ENCODE measurements around the gene KAT7. TPM values are rescaled to one million over a fixed set of nuclear protein-coding genes. Genes with fewer than 3 reads are reported as not detected.

The KAT7 gene
- total and polyA plus RNA-seq, 2 of the 8 experiments (the other 6 are each of a cell fraction or from before 2014, with no cell fraction given): 90.9 to 139 TPM

- no peak overlapping the region for H3K9ac ChIP-seq (replicated peaks in 1 of 4; ENCODE audit: extremely low read depth in 1 of 4, low read depth in 3 of 4, low read length in 3 of 4)
- H3K4me3 ChIP-seq (ENCODE audit: extremely low read depth in 1 of 4, insufficient read depth in 2 of 4, low read depth in 3 of 4, low read length in 4 of 4): no peak overlapping the region
- no peak overlapping the region for H2BK12ac ChIP-seq (ENCODE audit: low read depth, low read length)
- no peak overlapping the region for H2BK120ac ChIP-seq (replicated peaks; ENCODE audit: low read depth, low read length)
- no peak overlapping the region for H2AFZ ChIP-seq (ENCODE audit: low read length)
- H3K79me1 ChIP-seq (ENCODE audit: low read depth, low read length): no peaks in the 10 kb centered on the region
- ChIA-PET CTCF (ENCODE audit: partially characterized antibody) (interaction anchor here (0.5 to 1.3 kb wide), 3 partner anchors 33 to 190 kb away, joined by 3 to 5 read pairs (median 4); partner anchors contain the start of gene SLC35B1), POLR2A (ENCODE audit: partially characterized antibody) (interaction anchor here (1.2 kb wide), 2 partner anchors 8 to 17 kb away, joined by 3 to 8 read pairs; partner anchors contain the start of gene KAT7)
- H3K18ac ChIP-seq (ENCODE audit: extremely low read depth, low read length): no peak overlapping the region
- peaks cover 0 to 3% (median 0%) of the 10 kb centered on the region in 4 experiments; a peak in 2 of 7 replicates for H3K27me3 ChIP-seq (replicated peaks in 1 of 4; ENCODE audit: control insufficient read depth in 3 of 4, extremely low read depth in 1 of 4, insufficient read depth in 3 of 4, low read length in 3 of 4)
- no peak overlapping the region for H2BK20ac ChIP-seq (ENCODE audit: low read length)
- no peak overlapping the region for H3K27ac ChIP-seq (ENCODE audit: low read depth, low read length)
- H3K14ac ChIP-seq (ENCODE audit: insufficient read length): no peak overlapping the region
- peak; percentile 78 for FAIRE-seq
- 60% methylated on average over 2 of the region's 2 CpGs; no CpG with 5 or more reads in 1 of the 2 experiments for whole genome bisulfite sequencing, 2 experiments (ENCODE audit: extremely low coverage in 1 of 2, insufficient coverage in 1 of 2, insufficient read length in 1 of 2, insufficient replicate concordance in 2 of 2, low coverage in 1 of 2, low lambda C conversion rate in 2 of 2, missing lambda C conversion rate in 1 of 2)
- no peak overlapping the region for H3K4ac ChIP-seq (replicated peaks; ENCODE audit: insufficient read length, low read depth, low read length)
- H3K9me3 ChIP-seq (ENCODE audit: insufficient read depth in 2 of 2, low read depth in 1 of 2, low read length in 1 of 2): no peaks in the 10 kb centered on the region
- TF ChIP-seq SIRT6 (IDR thresholded peaks at IDR 0.05; ENCODE audit: low read length) (no peak), CHD1 (IDR thresholded peaks at IDR 0.05; ENCODE audit: low read depth, low read length) (no peak), CTCF (IDR thresholded peaks at IDR 0.05; ENCODE audit: control extremely low read depth in 1 of 3, insufficient read depth in 1 of 3, low read depth in 1 of 3, low read length in 3 of 3) (peak in 2 of 3 experiments; percentile 18 to 49; a peak in 3 of 4 replicates), RAD21 (IDR thresholded peaks at IDR 0.05 in 1 of 2, conservative IDR thresholded peaks at IDR 0.05 in 1 of 2; ENCODE audit: low read depth in 2 of 2, low read length in 2 of 2) (peak; percentile 38 to 44; a peak in 2 of 4 replicates), KDM5A (IDR thresholded peaks at IDR 0.05; ENCODE audit: low read length) (no peak), SRF (IDR thresholded peaks at IDR 0.05; ENCODE audit: low read depth, low read length) (no peak), YY1 (IDR thresholded peaks at IDR 0.05; ENCODE audit: low read depth, low read length) (no peak), SP4 (IDR thresholded peaks at IDR 0.05; ENCODE audit: low read length) (no peak), MAX (IDR thresholded peaks at IDR 0.05) (no peak)
- H4K20me1 ChIP-seq (replicated peaks in 1 of 2; ENCODE audit: control insufficient read depth in 1 of 2, insufficient read depth in 2 of 2, low read length in 2 of 2): no peaks in the 10 kb centered on the region
- peaks cover 0 to 3% (median 0%) of the 10 kb centered on the region in 4 experiments; a peak in 2 of 7 replicates for H3K4me1 ChIP-seq (replicated peaks in 1 of 4; ENCODE audit: control insufficient read depth in 3 of 4, insufficient read depth in 4 of 4, low read length in 3 of 4)
- no peaks in the 10 kb centered on the region for H3K36me3 ChIP-seq (ENCODE audit: control insufficient read depth in 2 of 4, insufficient read depth in 4 of 4, low read length in 3 of 4)
- no peaks in the 10 kb centered on the region for H3K79me2 ChIP-seq (ENCODE audit: control insufficient read depth in 1 of 2, insufficient read depth in 2 of 2, low read length in 2 of 2)
- H4K91ac ChIP-seq (replicated peaks; ENCODE audit: insufficient read length, low read length): no peak overlapping the region
- no peak overlapping the region for H2BK5ac ChIP-seq (ENCODE audit: low read depth, low read length)
- no peak for DNase-seq (ENCODE audit: low read depth in 1 of 2, low spot score in 2 of 2)
- H4K5ac ChIP-seq (ENCODE audit: insufficient read length, low read depth, low read length): no peak overlapping the region
- H3K56ac ChIP-seq (replicated peaks; ENCODE audit: insufficient read length, low read depth, low read length): no peak overlapping the region
- no peaks in the 10 kb centered on the region for H3K23me2 ChIP-seq (ENCODE audit: low read depth, low read length)
- no peak overlapping the region for H2BK15ac ChIP-seq (ENCODE audit: low read length)
- H3K4me2 ChIP-seq (ENCODE audit: insufficient read depth in 1 of 2, low read depth in 2 of 2, low read length in 2 of 2): no peak overlapping the region
- H2AK5ac ChIP-seq (ENCODE audit: low read depth, low read length): no peak overlapping the region
- no peak overlapping the region for H4K8ac ChIP-seq (ENCODE audit: extremely low read depth, insufficient read depth, low read length)
- H3K23ac ChIP-seq (ENCODE audit: insufficient read length): no peak overlapping the region
Measured at GRCh38 chr17:49779739-49780231, 8.7 kb upstream of the KAT7 start.

All from H1 (cell line).